HS-27A (cell line): ENCODE results near the gene SSH3.

Experiments used
- DNase-seq: peaks from one replicate; pipeline ENCODE4 v3.0.0-alpha.2; 2012; ENCODE audit warnings: low read depth, missing footprints

Gene SSH3

GRCh38 chr11:67293090-67293489 lies 10.2 kb upstream of the SSH3 start:
- DNase-seq = no peak

- no peak for DNase-seq
Measured at GRCh38 chr11:67295846-67296245, 7.5 kb upstream of the SSH3 start.

- no peak for DNase-seq
Measured at GRCh38 chr11:67298786-67299185, 4.5 kb upstream of the SSH3 start.

- DNase-seq = no peak
Measured at GRCh38 chr11:67299471-67300191, 3.7 kb upstream of the SSH3 start.

GRCh38 chr11:67300256-67300755 lies 3.0 kb upstream of the SSH3 start:
- no peak for DNase-seq

- DNase-seq = no peak
Measured at GRCh38 chr11:67300756-67301312, 2.5 kb upstream of the SSH3 start.

GRCh38 chr11:67301313-67301921 lies 1.9 kb upstream of the SSH3 start:
- DNase-seq = no peak

- no peak for DNase-seq
Measured at GRCh38 chr11:67301951-67302516, 1.3 kb upstream of the SSH3 start.

- no peak for DNase-seq
Measured at GRCh38 chr11:67302571-67303131, 679 bp upstream of the SSH3 start.

GRCh38 chr11:67303835-67304411 lies 593 bp downstream of the SSH3 start:
- no peak for DNase-seq

GRCh38 chr11:67304511-67305113 lies 1.3 kb downstream of the SSH3 start:
- DNase-seq = no peak

GRCh38 chr11:67306769-67307544 lies 3.6 kb downstream of the SSH3 start:
- no peak for DNase-seq

GRCh38 chr11:67307545-67308001 lies 4.2 kb downstream of the SSH3 start:
- DNase-seq = no peak

GRCh38 chr11:67308031-67308866 lies 4.9 kb downstream of the SSH3 start:
- no peak for DNase-seq

- no peak for DNase-seq
Measured at GRCh38 chr11:67309166-67309565, 5.8 kb downstream of the SSH3 start.

GRCh38 chr11:67309661-67310061 lies 6.3 kb downstream of the SSH3 start:
- no peak for DNase-seq

- DNase-seq = no peak
Measured at GRCh38 chr11:67310246-67311050, 7.1 kb downstream of the SSH3 start.

GRCh38 chr11:67311051-67311555 lies 7.8 kb downstream of the SSH3 start:
- no peak for DNase-seq

GRCh38 chr11:67311556-67312082 lies 8.3 kb downstream of the SSH3 start:
- no peak for DNase-seq
